Glomerular visceral epithelial cell (primary cell): ENCODE results near the gene SULT4A1.
"Not testable (repeated sequence)": the region's sequence is repeated elsewhere in the genome, so short reads cannot be mapped to it uniquely, and the experiment has no call there.

Source experiments
- DNase-seq: peaks from one replicate; pipeline ENCODE4 v3.0.0-alpha.2; 2016; ENCODE audit errors: extremely low spot score

SULT4A1 gene

GRCh38 chr22:43862074-43862881 is at the start of gene SULT4A1:
Gene SULT4A1, minus strand, starts transcription at chr22:43862513. Its CDS starts 131 bp downstream, at chr22:43862382.
- DNase-seq = peak; percentile 18

GRCh38 chr22:43911351-43911750 is 49.0 kb upstream of the SULT4A1 start:
- no peak for DNase-seq

- no peak for DNase-seq
These were observed 47.9 kb upstream of the SULT4A1 start for GRCh38 chr22:43910178-43910695.

- DNase-seq = no peak
These were observed 47.4 kb upstream of the SULT4A1 start for GRCh38 chr22:43909708-43910107.

GRCh38 chr22:43905681-43906080 is 43.4 kb upstream of the SULT4A1 start:
- no peak for DNase-seq

GRCh38 chr22:43904412-43904811 is 42.1 kb upstream of the SULT4A1 start:
- DNase-seq = not testable (repeated sequence)

GRCh38 chr22:43903033-43903432 is 40.7 kb upstream of the SULT4A1 start:
- DNase-seq = not testable (repeated sequence)

- peak; percentile 62 for DNase-seq
These were observed 39.8 kb upstream of the SULT4A1 start for GRCh38 chr22:43901976-43902643.

- DNase-seq = no peak
These were observed 37.9 kb upstream of the SULT4A1 start for GRCh38 chr22:43900206-43900605.

GRCh38 chr22:43897751-43898261 is 35.5 kb upstream of the SULT4A1 start:
- DNase-seq = peak; percentile 43

- no peak for DNase-seq
These were observed 33.8 kb upstream of the SULT4A1 start for GRCh38 chr22:43895986-43896645.

- no peak for DNase-seq
These were observed 31.8 kb upstream of the SULT4A1 start for GRCh38 chr22:43894122-43894521.

GRCh38 chr22:43893266-43893665 is 31.0 kb upstream of the SULT4A1 start:
- no peak for DNase-seq

GRCh38 chr22:43892183-43892894 is 30.0 kb upstream of the SULT4A1 start:
- no peak for DNase-seq

- DNase-seq = no peak
These were observed 29.3 kb upstream of the SULT4A1 start, which contains the start of gene PNPLA5 for GRCh38 chr22:43891360-43892182. Gene PNPLA5, minus strand, starts transcription at chr22:43892013. Its CDS starts 133 bp downstream, at chr22:43891880.

GRCh38 chr22:43890901-43891331 is 28.6 kb upstream of the SULT4A1 start:
- DNase-seq = no peak

GRCh38 chr22:43889860-43890253 is 27.5 kb upstream of the SULT4A1 start:
- no peak for DNase-seq

- DNase-seq = no peak
These were observed 27.0 kb upstream of the SULT4A1 start for GRCh38 chr22:43889201-43889859.

GRCh38 chr22:43888740-43889139 is 26.4 kb upstream of the SULT4A1 start:
- DNase-seq = no peak

- DNase-seq = no peak
These were observed 25.1 kb upstream of the SULT4A1 start for GRCh38 chr22:43887391-43887790.
